Measurements from ENCODE around the gene ELAVL3. TPM values are rescaled to one million over a fixed set of nuclear protein-coding genes. Genes with fewer than 3 reads are reported as not detected.

ELAVL3 gene
- total and polyA plus RNA-seq, 2 donors (not counting 3 experiments of a cell fraction or from before 2014, with no cell fraction given) = not detected

- Histone ChIP-seq H3K27ac (ENCODE audit: insufficient read depth, low read depth, low read length) (no peak overlapping the region), H4K20me1 (replicated peaks; ENCODE audit: control insufficient read depth, extremely low read depth, insufficient read depth, low read length) (no peaks in the 10 kb centered on the region), H3K9me1 (replicated peaks; ENCODE audit: control insufficient read depth, extremely low read depth, insufficient read depth, low read length) (no peaks in the 10 kb centered on the region), H3K9me3 (replicated peaks; ENCODE audit: control insufficient read depth, insufficient read depth, low read length) (no peaks in the 10 kb centered on the region), H3K27me3 (ENCODE audit: control insufficient read depth in 2 of 2, insufficient read depth in 2 of 2, low read length in 2 of 2) (no peaks in the 10 kb centered on the region), H3K9ac (replicated peaks; ENCODE audit: extremely low read depth, insufficient read depth, low read length) (no peak overlapping the region), H3K79me2 (ENCODE audit: control insufficient read depth, insufficient read depth, low read length) (no peaks in the 10 kb centered on the region), H3K4me2 (ENCODE audit: insufficient read depth, low read length) (no peak overlapping the region), H2AFZ (ENCODE audit: low read depth, low read length) (no peak overlapping the region), H3K4me1 (ENCODE audit: control insufficient read depth, extremely low read depth, insufficient read depth, low read length) (no peaks in the 10 kb centered on the region), H3K4me3 (replicated peaks in 1 of 3; ENCODE audit: insufficient read depth in 1 of 3, low read depth in 1 of 3, low read length in 3 of 3) (no peak overlapping the region), H3K36me3 (ENCODE audit: control insufficient read depth in 2 of 2, extremely low read depth in 1 of 2, insufficient read depth in 2 of 2, low read length in 2 of 2) (peaks cover 0 to 4% of the 10 kb centered on the region in 2 experiments)
- FAIRE-seq = no peak
- intact Hi-C loops (cut with micrococcal nuclease) (no loop called here), dilution Hi-C loops (cut with MboI; ENCODE audit: extremely low pct_ligation_motif_present, low sequenced_read_pairs) (no loop called here)
- TF ChIP-seq, protein P1, sequence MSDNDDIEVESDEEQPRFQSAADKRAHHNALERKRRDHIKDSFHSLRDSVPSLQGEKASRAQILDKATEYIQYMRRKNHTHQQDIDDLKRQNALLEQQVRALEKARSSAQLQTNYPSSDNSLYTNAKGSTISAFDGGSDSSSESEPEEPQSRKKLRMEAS (IDR thresholded peaks at IDR 0.05; ENCODE audit: insufficient read depth, insufficient read length) = no peak
- no peak for TF ChIP-seq POLR2AphosphoS5 (IDR thresholded peaks at IDR 0.05; ENCODE audit: insufficient read depth, low read depth, low read length)
- TF ChIP-seq POLR2A (IDR thresholded peaks at IDR 0.05; ENCODE audit: low read depth, low read length) = no peak
- TF ChIP-seq, protein P2, sequence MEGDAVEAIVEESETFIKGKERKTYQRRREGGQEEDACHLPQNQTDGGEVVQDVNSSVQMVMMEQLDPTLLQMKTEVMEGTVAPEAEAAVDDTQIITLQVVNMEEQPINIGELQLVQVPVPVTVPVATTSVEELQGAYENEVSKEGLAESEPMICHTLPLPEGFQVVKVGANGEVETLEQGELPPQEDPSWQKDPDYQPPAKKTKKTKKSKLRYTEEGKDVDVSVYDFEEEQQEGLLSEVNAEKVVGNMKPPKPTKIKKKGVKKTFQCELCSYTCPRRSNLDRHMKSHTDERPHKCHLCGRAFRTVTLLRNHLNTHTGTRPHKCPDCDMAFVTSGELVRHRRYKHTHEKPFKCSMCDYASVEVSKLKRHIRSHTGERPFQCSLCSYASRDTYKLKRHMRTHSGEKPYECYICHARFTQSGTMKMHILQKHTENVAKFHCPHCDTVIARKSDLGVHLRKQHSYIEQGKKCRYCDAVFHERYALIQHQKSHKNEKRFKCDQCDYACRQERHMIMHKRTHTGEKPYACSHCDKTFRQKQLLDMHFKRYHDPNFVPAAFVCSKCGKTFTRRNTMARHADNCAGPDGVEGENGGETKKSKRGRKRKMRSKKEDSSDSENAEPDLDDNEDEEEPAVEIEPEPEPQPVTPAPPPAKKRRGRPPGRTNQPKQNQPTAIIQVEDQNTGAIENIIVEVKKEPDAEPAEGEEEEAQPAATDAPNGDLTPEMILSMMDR (IDR thresholded peaks at IDR 0.05; ENCODE audit: extremely low read depth in 1 of 2, insufficient read depth in 1 of 2, low read depth in 1 of 2, low read length in 2 of 2) = no peak
- ChIA-PET POLR2A (no interaction called here), CTCF (no interaction called here)
- no TSS peak for BruUV-seq (replicated peaks)
- DNase-seq (ENCODE audit: low read depth, low spot score) = no peak
These were observed 33.1 kb upstream of the ELAVL3 start for GRCh38 chr19:11513946-11514345.

GRCh38 chr19:11510444-11510843, 29.6 kb upstream of the ELAVL3 start:
- H3K27me3 ChIP-seq (ENCODE audit: control insufficient read depth in 2 of 2, insufficient read depth in 2 of 2, low read length in 2 of 2) = no peaks in the 10 kb centered on the region
- ChIA-PET POLR2A (interaction anchor here (0.6 kb wide), 1 partner anchor 48 kb away, joined by 5 read pairs; no protein-coding TSS in a partner anchor), CTCF (no interaction called here)
- dilution Hi-C loops (cut with MboI; ENCODE audit: extremely low pct_ligation_motif_present, low sequenced_read_pairs) (no loop called here), intact Hi-C loops (cut with micrococcal nuclease) (no loop called here)
- TF ChIP-seq, protein P1 (IDR thresholded peaks at IDR 0.05; ENCODE audit: insufficient read depth, insufficient read length) = no peak
- no peak for TF ChIP-seq GATA2 (IDR thresholded peaks at IDR 0.05; ENCODE audit: insufficient read depth, insufficient read length, low read depth, low read length)
- TF ChIP-seq POLR2A (IDR thresholded peaks at IDR 0.05; ENCODE audit: low read depth, low read length) = no peak
- TF ChIP-seq EZH2 (IDR thresholded peaks at IDR 0.05; ENCODE audit: borderline replicate concordance, low read depth, low read length, severe bottlenecking) = no peak
- TF ChIP-seq FOS (IDR thresholded peaks at IDR 0.05; ENCODE audit: borderline replicate concordance, insufficient read depth, low read length) = no peak
- no peak for TF ChIP-seq JUN (IDR thresholded peaks at IDR 0.05; ENCODE audit: borderline replicate concordance, insufficient read depth, insufficient read length, low read depth)
- TF ChIP-seq MYC (IDR thresholded peaks at IDR 0.05; ENCODE audit: low read depth, low read length) = no peak
- TF ChIP-seq, protein P2 (IDR thresholded peaks at IDR 0.05; ENCODE audit: extremely low read depth in 1 of 2, insufficient read depth in 1 of 2, low read depth in 1 of 2, low read length in 2 of 2) = no peak
- TF ChIP-seq POLR2AphosphoS5 (IDR thresholded peaks at IDR 0.05; ENCODE audit: insufficient read depth, low read depth, low read length) = no peak
- no peaks in the 10 kb centered on the region for H3K9me1 ChIP-seq (replicated peaks; ENCODE audit: control insufficient read depth, extremely low read depth, insufficient read depth, low read length)
- no peaks in the 10 kb centered on the region for H3K9me3 ChIP-seq (replicated peaks; ENCODE audit: control insufficient read depth, insufficient read depth, low read length)
- no peaks in the 10 kb centered on the region for H3K79me2 ChIP-seq (ENCODE audit: control insufficient read depth, insufficient read depth, low read length)
- no peak for DNase-seq (ENCODE audit: low read depth, low spot score)
- H3K4me1 ChIP-seq (ENCODE audit: control insufficient read depth, extremely low read depth, insufficient read depth, low read length) = peaks cover 5% of the 10 kb centered on the region
- no peak overlapping the region for H3K4me3 ChIP-seq (replicated peaks in 1 of 3; ENCODE audit: insufficient read depth in 1 of 3, low read depth in 1 of 3, low read length in 3 of 3)
- BruUV-seq (replicated peaks) = no TSS peak
- FAIRE-seq = no peak
- H4K20me1 ChIP-seq (replicated peaks; ENCODE audit: control insufficient read depth, extremely low read depth, insufficient read depth, low read length) = no peaks in the 10 kb centered on the region
- no peak overlapping the region for H2AFZ ChIP-seq (ENCODE audit: low read depth, low read length)
- H3K9ac ChIP-seq (replicated peaks; ENCODE audit: extremely low read depth, insufficient read depth, low read length) = no peak overlapping the region
- H3K36me3 ChIP-seq (ENCODE audit: control insufficient read depth in 2 of 2, extremely low read depth in 1 of 2, insufficient read depth in 2 of 2, low read length in 2 of 2) = peaks cover 0 to 4% of the 10 kb centered on the region in 2 experiments
- H3K27ac ChIP-seq (ENCODE audit: insufficient read depth, low read depth, low read length) = no peak overlapping the region
- no peak overlapping the region for H3K4me2 ChIP-seq (ENCODE audit: insufficient read depth, low read length)

All from endothelial cell of umbilical vein (primary cell).